GM18907 (cell line): ENCODE results near the gene ABCA3.

ENCODE experiments used
- ATAC-seq: cut with Tn5 transposase; IDR thresholded peaks from one replicate; pipeline ENCODE4 v1.9.1; 2021; ENCODE audit warnings: mild to moderate bottlenecking, moderate library complexity; ENCODE audit not compliant: unreplicated experiment

ABCA3 gene

DNA sequence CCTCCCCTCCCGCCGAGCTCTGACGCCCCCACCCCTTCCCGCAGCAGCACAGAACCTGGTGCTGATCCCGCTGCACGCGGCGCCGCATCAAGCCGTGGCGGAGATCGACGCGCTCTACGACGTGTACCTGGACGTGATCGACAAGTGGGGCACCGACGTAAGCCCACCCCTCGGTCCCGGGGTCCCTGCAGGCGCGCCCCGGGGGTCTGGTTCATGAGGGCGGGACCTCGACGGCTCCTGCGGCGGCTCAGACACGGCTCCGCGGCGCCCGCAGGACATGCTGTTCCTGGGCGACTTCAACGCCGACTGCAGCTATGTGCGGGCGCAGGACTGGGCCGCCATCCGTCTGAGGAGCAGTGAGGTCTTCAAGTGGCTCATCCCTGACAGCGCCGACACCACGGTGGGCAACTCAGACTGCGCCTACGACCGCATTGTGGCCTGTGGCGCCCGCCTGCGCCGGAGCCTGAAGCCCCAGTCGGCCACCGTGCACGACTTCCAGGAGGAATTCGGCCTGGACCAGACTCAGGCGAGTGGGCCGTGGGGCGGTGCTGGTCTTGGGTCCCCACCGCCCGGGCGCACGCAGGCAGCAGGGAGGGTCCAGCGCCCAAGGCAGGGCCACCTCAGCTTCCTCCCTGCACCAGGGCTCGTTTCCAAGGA is 102.9 kb downstream of the ABCA3 start:
- no peak for ATAC-seq

GRCh38 chr16:2237102-2237482 is 103.4 kb downstream of the ABCA3 start:
- no peak for ATAC-seq

- ATAC-seq, result no peak
Observed at GRCh38 chr16:2236337-2237101, 104.0 kb downstream of the ABCA3 start, which contains the start of gene DNASE1L2. Gene DNASE1L2, plus strand, starts transcription at chr16:2236444. Its CDS starts 373 bp downstream, at chr16:2236817.

- no peak for ATAC-seq
Observed at GRCh38 chr16:2235695-2236336, 104.7 kb downstream of the ABCA3 start.

DNA sequence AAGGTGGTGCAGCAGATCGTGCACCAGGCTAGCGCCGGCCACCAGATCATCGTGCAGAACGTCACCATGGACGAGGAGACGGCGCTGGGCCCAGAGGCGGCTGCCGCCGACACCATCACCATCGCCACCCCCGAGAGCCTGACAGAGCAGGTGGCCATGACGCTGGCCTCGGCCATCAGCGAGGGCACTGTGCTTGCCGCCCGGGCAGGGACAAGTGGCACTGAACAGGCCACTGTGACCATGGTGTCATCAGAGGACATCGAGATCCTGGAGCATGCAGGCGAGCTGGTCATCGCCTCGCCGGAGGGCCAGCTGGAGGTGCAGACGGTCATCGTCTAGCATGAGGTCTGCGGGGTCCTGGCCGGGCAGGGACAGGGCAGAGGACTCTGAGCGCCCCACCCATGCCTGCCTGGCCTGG is 105.3 kb downstream of the ABCA3 start:
- ATAC-seq, result no peak

DNA sequence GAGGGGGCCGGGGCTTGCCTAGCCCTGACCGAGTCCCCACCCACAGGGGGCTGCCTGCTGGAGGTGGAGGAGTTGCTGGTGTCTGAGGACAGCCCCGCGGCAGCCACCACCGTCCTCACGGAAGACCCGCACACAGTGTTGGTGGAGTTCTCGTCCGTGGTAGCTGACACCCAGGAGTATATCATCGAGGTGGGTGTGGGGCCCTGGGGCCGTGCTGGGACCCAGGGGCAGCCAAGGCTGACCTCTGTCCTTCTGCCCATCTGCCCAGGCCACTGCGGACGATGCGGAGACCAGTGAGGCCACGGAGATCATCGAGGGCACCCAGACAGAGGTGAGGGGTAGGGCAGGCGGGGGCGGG is 105.7 kb downstream of the ABCA3 start:
- no peak for ATAC-seq

- ATAC-seq, result no peak
Observed at GRCh38 chr16:2233872-2234812, 106.4 kb downstream of the ABCA3 start.

- no peak for ATAC-seq
Observed at GRCh38 chr16:2233046-2233775, 107.3 kb downstream of the ABCA3 start.

DNA sequence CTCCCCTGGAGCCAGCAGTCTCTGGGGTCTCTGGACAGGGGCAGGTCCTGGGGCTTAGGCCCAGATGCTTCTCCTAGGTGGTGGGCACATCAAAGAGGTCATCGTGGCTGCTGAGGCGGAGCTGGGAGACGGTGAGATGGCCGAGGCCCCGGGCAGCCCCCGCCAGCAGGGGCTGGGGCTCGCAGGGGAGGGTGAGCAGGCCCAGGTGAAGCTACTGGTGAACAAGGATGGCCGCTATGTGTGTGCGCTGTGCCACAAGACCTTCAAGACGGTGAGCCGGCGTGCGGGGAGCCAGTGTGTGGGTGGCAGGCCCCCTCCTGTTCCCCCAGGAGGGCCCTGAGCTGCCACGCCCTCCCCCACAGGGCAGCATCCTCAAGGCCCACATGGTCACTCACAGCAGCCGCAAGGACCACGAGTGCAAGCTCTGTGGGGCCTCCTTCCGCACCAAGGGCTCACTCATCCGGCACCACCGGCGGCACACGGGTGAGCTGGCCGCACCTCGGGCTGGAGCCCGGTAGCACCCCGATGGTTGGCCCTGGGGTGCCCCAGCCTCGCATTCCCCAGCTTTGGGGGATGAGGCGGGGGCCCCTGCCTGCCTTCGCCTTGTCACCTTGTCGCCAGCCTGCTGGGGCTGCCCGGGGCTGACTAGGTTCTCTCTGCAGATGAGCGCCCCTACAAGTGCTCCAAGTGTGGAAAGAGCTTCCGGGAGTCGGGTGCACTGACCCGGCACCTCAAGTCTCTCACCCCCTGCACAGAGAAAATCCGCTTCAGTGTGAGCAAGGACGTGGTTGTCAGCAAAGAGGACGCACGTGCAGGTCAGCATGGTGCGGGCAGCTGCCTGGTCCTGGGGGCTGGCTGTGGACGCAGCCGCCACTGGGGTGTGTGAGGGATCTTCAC is 108.2 kb downstream of the ABCA3 start:
- ATAC-seq, result no peak

DNA sequence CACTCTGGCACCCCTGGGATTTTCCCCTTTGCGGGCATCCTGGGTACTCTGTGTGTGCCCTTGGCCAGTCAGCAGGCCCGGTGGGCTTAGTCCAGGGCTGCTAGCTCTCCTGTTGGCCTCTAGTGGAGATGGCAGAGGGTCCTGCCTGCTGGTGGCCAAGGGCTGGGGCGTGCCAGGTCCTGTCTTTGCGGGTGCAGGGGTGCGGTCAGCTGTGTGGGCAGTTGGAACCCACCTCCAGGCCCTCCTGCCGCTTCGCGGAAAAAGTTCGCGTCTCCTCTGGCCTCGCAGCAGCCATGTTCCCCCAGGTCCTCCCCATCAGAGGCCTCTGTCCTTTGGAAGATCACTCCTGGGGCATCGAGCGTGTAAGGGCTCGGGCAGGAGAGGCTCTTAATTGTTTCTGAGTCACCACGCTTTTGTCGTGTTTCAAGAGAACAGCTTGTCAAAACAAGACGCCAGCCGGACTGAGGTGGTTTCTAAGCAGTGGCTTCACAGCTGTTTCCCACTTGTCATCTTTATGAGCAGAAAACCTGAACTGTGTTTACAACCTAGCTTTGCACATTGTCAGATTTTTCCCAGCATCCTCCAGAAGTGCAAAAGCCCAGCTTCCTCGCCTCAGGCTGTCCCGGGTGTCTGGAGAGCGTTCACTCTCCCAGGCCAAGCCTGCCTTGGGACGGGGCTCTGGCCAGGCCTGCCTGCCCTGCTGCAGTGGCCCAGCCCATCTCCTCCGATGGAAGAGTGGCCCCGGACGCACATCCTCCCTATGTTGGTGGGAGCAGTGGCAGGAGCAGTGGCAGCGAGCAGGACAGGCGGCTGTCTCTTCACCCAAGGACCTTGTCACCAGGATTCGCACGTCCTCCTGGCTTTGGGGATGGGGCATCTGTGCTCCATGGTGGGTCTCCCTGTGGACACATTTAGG is 109.3 kb downstream of the ABCA3 start:
- ATAC-seq, result no peak

DNA sequence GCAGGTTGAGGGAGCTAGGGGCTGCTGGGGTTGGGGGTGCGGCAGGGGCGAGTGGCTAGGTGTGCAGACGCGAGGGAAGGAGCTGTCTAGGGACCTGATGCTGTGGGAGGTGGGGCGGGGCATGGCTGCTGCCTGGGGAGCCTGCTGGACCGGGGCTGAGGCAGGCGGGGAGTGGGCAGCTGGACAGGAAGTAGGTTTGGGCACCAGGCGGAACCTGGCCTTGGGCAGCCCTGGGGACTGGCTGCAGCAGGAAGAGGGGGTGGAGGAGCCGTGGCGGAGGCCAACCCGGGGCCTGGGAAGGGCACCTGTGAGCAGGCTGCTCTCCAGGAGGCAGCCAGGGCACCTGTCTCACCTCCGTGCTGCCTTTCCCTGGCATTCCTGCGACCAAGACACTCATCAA is 110.2 kb downstream of the ABCA3 start:
- ATAC-seq, result no peak

DNA sequence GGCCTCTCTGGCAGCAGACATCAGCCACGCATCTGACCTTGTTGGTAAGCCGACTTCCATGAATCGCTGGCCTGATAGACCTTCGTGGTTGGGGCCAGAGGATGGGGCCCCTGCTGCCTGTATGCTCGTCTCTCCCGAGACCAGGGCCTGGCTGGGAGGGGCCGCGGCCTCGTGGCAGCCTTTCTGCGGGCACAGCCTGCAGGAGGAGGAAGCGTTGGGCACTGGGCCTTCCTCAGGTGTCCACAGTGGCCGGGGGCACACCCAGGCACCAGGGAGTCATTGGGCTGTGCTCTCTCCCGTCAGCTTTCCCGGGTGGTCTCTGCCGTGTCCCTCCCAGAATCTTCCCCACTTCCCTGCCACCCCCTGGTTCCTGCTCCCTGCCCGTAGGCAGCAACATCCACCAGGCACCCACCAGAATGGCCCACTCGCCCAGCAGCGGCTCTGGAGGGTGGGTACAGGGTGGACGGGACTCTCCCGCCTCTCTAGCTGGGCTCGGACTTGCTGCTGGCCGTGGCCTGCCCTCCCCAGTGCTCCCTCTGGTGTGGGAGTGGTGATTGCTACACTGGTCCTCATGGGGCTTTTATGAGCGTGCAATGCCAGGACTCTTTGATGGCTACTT is 110.8 kb downstream of the ABCA3 start:
- no peak for ATAC-seq

GRCh38 chr16:2229091-2229490 is 111.4 kb downstream of the ABCA3 start:
- ATAC-seq, result no peak

GRCh38 chr16:2228161-2228824 is 112.2 kb downstream of the ABCA3 start:
- ATAC-seq, result no peak

GRCh38 chr16:2226918-2227317 is 113.6 kb downstream of the ABCA3 start:
- no peak for ATAC-seq

DNA sequence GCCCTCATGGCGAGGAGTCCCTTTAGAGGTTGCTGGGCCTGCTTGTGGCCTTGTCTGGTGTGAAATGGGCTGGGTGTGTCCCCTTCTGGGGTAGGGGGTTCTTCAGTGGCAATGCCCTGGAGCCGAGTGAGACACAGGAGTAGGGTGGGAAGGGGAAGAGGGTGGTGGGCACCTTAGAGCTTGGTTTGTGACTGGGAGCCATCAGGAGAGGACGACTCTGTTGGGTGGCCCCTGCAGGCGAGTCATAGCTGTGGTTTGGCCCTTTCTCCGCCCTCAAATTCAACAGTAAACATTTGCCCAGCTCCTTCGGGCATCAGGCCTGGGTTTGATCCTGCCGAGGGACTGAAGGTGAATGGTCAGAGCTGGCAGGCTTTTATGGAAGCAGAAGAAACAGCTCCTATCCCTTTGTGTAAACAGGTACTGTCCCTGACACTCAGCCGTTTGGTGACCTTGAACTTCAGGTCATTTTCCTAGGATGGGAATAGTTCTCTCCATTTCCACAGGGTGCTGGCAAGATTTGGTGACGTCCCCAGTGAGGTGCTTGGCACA is 114.2 kb downstream of the ABCA3 start:
- no peak for ATAC-seq
